OCI-LY7 (cell line): ENCODE results near the gene MAEA.

Experiments used
- CTCF ChIP-seq: fragments of 200-600 bp; sonication (generic); conservative IDR thresholded peaks from 2 replicates; pipeline ENCODE4 v1.5.1; 2014; ENCODE audit warnings: mild to moderate bottlenecking, antibody characterized with exemption, low read length, moderate library complexity, mixed read lengths
- EZH2phosphoT487 ChIP-seq: fragments of 200-600 bp; sonication (generic); IDR thresholded peaks from 2 replicates; pipeline ENCODE4 v1.6.1; 2018; ENCODE audit warnings: low read depth, borderline replicate concordance, mild to moderate bottlenecking, mixed run types, antibody characterized with exemption, low read length, moderate library complexity, mixed read lengths

GRCh38 chr4:1339489-1339888, 49.8 kb downstream of the MAEA start:
- no peak for TF ChIP-seq CTCF
- TF ChIP-seq EZH2phosphoT487, result no peak
